ENCODE measurements around the gene CTAG1A. TPM values are rescaled to one million over a fixed set of nuclear protein-coding genes. Genes with fewer than 3 reads are reported as not detected.
"Not testable (repeated sequence)": the region's sequence is repeated elsewhere in the genome, so short reads cannot be mapped to it uniquely, and the experiment has no call there.

CTAG1A gene
- total and polyA plus RNA-seq, 7 donors, result not detected

DNA sequence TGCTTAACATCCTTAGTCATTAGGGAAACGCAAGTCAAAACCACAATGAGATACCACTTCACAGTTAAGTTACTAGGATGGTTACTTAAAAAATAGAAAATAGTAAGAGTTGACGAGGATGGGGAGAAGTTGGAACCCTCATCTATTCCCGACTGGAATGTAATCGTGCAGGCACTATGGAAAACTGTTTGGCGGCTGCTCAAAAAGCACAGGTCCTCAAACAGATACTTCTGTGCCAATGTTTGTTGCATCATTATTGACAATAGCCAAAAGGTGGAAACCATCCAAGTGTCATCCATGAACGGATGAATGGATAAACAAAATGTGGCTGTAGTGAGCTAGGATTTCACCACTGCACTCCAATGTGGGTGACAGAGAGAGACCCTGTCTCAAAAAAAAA, 22.4 kb downstream of the CTAG1A start:
- H3K27me3 ChIP-seq (ENCODE audit: insufficient read depth in 3 of 3, low read length in 2 of 3), result peaks cover 0 to 6% (median 0%) of the 10 kb centered on the region in 3 donors
- 40 to 62% (median 55%) methylated on average over 6 of the region's 6 CpGs for WGBS, 3 donors
- H3K36me3 ChIP-seq (ENCODE audit: insufficient read depth in 1 of 2, low read depth in 1 of 2), result no peaks in the 10 kb centered on the region
- TF ChIP-seq, protein P1, sequence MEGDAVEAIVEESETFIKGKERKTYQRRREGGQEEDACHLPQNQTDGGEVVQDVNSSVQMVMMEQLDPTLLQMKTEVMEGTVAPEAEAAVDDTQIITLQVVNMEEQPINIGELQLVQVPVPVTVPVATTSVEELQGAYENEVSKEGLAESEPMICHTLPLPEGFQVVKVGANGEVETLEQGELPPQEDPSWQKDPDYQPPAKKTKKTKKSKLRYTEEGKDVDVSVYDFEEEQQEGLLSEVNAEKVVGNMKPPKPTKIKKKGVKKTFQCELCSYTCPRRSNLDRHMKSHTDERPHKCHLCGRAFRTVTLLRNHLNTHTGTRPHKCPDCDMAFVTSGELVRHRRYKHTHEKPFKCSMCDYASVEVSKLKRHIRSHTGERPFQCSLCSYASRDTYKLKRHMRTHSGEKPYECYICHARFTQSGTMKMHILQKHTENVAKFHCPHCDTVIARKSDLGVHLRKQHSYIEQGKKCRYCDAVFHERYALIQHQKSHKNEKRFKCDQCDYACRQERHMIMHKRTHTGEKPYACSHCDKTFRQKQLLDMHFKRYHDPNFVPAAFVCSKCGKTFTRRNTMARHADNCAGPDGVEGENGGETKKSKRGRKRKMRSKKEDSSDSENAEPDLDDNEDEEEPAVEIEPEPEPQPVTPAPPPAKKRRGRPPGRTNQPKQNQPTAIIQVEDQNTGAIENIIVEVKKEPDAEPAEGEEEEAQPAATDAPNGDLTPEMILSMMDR (IDR thresholded peaks at IDR 0.05), result no peak
- no peak for ATAC-seq
- intact Hi-C loops (cut with DNase I), result no loop called here
- no peak for DNase-seq
- H3K27ac ChIP-seq, result no peak overlapping the region
- no peaks in the 10 kb centered on the region for H3K4me1 ChIP-seq
- no peak overlapping the region for H3K4me3 ChIP-seq
- no peaks in the 10 kb centered on the region for H3K9me3 ChIP-seq

DNA sequence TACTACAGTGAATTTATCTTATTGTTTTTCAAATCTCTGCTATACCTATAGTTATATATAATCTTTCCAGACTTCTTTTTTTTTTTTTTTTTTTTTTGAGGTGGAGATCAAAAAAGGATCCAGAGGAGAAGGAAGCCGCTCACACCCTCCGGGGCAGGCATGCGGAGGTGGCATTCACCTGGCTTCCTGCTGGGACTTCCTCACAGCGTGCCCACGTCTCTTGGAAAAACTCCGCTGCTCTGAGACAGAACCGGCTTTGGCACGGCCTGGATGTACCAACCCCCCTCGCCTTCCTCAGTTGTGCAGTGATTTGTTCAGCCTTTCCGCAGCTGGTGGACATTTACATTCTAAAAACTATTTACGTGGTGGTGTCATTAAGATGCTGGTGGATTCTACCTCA, 23.0 kb downstream of the CTAG1A start:
- H3K36me3 ChIP-seq (ENCODE audit: insufficient read depth in 1 of 2, low read depth in 1 of 2); DNase-seq; H3K4me3 ChIP-seq; ATAC-seq; H3K9me3 ChIP-seq; intact Hi-C loops (cut with DNase I); H3K27ac ChIP-seq; H3K27me3 ChIP-seq (ENCODE audit: insufficient read depth in 3 of 3, low read length in 2 of 3); H3K4me1 ChIP-seq: not testable (repeated sequence)
- WGBS, 3 donors, result 64 to 81% (median 74%) methylated on average over 4 to 10 of the region's 11 CpGs

DNA sequence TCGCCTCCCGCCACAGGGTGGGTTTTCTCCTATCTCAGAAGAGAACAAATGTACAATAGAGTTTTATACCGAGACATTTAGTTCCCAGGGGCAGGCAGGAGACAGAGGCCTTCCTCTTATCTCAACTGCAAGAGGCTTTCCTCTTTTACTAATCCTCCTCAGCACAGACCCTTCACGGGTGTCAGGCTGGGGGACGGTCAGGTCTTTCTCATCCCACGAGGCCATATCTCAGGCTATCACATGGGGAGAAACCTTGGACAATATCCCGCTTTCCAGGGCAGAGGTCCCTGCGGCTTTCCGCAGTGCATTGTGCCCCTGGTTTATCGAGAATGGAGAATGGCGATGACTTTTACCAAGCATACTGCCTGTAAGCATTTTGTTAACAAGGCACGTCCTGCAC, 23.9 kb downstream of the CTAG1A start:
- not testable (repeated sequence) for H3K36me3 ChIP-seq (ENCODE audit: insufficient read depth in 1 of 2, low read depth in 1 of 2)

DNA sequence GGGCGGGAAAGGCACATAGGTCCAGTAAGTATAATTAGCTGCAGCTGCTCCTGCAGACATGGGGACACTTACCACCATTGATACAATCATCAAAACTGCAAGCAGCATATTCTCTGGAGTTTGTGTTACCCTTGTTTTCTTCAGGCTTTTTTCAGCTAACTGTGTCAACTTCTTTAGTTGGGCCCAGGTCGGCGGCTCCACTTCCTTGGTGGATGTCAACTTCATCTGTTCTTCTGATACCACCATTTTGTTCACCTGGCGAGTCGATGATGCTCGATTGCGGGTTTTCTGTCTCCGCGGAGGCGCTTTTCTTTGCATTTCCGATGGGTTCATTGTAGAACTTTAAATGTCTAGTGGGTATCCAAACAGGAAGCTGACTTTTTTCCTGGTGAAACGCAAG, 26.2 kb downstream of the CTAG1A start:
- H3K36me3 ChIP-seq (ENCODE audit: insufficient read depth in 1 of 2, low read depth in 1 of 2); DNase-seq; H3K9me3 ChIP-seq; H3K27me3 ChIP-seq (ENCODE audit: insufficient read depth in 3 of 3, low read length in 2 of 3); H3K4me3 ChIP-seq; H3K27ac ChIP-seq; intact Hi-C loops (cut with DNase I); ATAC-seq; H3K4me1 ChIP-seq: not testable (repeated sequence)
- 92 to 95% (median 92%) methylated on average over 12 of the region's 12 CpGs for WGBS, 3 donors

More for the DNA sequence above, 23.9 kb downstream of the CTAG1A start:
- ATAC-seq; H3K4me1 ChIP-seq; H3K4me3 ChIP-seq; intact Hi-C loops (cut with DNase I); DNase-seq; H3K9me3 ChIP-seq; H3K27ac ChIP-seq; H3K27me3 ChIP-seq (ENCODE audit: insufficient read depth in 3 of 3, low read length in 2 of 3): not testable (repeated sequence)
- 75 to 79% (median 77%) methylated on average over 10 to 12 of the region's 12 CpGs for WGBS, 3 donors

DNA sequence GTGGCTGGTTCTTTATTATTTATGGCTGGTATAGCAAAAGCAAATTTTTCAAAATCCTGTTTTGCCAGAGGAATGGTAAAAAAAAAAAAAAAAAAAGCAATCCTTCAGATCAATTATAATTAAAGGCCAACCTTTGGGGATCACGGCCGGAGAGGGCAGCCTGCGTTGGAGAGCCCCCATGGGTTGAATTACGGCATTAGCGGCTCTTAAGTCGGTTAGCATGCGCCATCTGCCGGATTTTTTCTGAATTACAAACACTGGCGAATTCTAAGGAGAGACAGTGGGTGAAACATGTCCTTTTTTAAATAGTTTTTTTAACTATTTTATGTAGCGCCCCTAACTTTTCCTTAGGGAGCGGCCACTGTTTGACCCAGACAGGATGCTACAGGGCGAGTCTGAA, 28.7 kb downstream of the CTAG1A start:
- intact Hi-C loops (cut with DNase I); H3K27ac ChIP-seq; DNase-seq; H3K4me3 ChIP-seq; H3K9me3 ChIP-seq; H3K27me3 ChIP-seq (ENCODE audit: insufficient read depth in 3 of 3, low read length in 2 of 3); ATAC-seq; H3K36me3 ChIP-seq (ENCODE audit: insufficient read depth in 1 of 2, low read depth in 1 of 2); H3K4me1 ChIP-seq: not testable (repeated sequence)
- 4 to 35% (median 5%) methylated on average over 4 to 5 of the region's 12 CpGs for WGBS, 3 donors

DNA sequence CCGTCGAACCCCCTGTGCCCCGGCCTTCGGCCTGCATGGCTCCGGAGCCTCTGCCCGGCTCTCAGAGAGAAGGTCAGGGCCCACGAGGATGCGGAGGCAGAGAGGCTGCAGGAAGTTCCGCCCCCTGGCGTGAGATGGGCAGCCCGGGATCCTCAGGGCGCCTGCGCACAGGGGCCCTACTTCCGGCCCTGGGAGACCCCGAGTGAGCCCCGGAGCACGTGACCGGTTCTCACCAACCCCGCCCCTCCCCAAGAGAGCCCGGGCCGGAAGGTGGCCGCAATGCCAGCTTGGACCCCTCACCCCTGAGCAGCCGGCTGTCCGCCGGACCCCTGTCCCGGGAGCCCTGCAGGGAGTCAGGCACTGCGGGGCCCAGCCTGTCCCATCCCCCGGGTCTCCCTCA, 34.2 kb downstream of the CTAG1A start, which contains the start of gene CTAG1B:
CTAG1B (minus strand) TSS at position 101 of the 400 bp plus-strand sequence; CDS start at position 37, 64 bp downstream.
- DNase-seq; H3K4me3 ChIP-seq; H3K27me3 ChIP-seq (ENCODE audit: insufficient read depth in 3 of 3, low read length in 2 of 3); H3K36me3 ChIP-seq (ENCODE audit: insufficient read depth in 1 of 2, low read depth in 1 of 2); H3K27ac ChIP-seq; ATAC-seq; intact Hi-C loops (cut with DNase I); H3K9me3 ChIP-seq; H3K4me1 ChIP-seq: not testable (repeated sequence)
- WGBS, 3 donors, result no CpG with 5 or more reads among the region's 28 CpGs

DNA sequence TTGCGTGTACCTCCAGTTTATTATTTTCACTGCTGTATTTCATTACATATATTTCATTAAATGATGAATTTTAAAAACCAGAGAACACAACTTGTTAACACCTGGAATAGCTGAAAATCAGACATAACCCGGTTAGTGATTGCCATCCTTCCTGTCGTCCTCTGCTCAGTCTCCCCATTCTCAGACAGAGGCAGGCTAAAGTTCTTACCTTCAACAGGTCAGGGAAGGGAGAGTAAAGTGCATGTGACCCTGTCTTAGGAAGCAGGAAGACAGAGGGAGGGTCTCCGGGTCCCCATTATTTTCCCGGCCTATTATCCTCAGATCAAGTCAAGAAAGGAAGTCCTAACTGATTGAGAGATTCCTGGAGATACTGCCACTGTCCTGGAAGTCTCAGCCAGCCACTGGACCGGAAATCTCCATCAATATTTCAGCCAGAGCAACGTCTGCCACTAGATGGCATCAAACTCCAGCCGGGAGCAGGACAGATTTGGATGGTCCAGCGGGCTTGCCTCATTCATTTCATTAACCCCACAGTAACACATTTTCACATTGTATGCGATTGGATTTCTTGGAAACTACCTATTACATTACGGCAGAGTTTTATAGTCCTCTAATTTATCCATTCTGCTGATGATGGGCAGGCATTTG, 36.0 kb downstream of the CTAG1A start:
- H3K4me1 ChIP-seq; H3K4me3 ChIP-seq; DNase-seq; H3K27ac ChIP-seq; H3K36me3 ChIP-seq (ENCODE audit: insufficient read depth in 1 of 2, low read depth in 1 of 2); H3K27me3 ChIP-seq (ENCODE audit: insufficient read depth in 3 of 3, low read length in 2 of 3); H3K9me3 ChIP-seq; intact Hi-C loops (cut with DNase I): not testable (repeated sequence)
- 17 to 44% methylated on average over 2 to 3 of the region's 11 CpGs; no CpG with 5 or more reads in 1 of the 3 donors for WGBS, 3 donors
- ATAC-seq, result peak in 3 of 4 donors; percentile 61 to 67 (median 66)

DNA sequence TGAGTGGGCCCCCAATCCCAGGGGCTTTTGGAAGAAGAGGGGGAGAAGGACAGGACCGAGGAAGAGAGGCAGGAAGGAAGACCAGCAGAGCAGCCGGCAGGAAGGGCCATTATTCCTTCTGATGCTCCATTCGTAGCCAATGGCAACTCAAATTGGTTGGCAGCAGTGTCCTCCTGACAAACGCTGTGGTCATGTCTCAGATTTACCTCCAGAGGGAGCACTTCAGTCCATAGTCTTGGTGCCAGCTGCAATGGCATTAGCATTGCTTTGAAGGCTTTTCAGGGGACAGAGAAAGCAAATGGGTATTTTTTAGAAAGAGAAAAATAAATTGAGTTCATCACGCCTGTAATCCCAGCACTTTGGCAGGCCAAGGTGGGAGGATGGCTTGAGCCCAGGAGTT, 44.0 kb downstream of the CTAG1A start:
- H3K9me3 ChIP-seq; H3K27ac ChIP-seq; DNase-seq; H3K4me1 ChIP-seq; intact Hi-C loops (cut with DNase I); H3K27me3 ChIP-seq (ENCODE audit: insufficient read depth in 3 of 3, low read length in 2 of 3); H3K4me3 ChIP-seq; H3K36me3 ChIP-seq (ENCODE audit: insufficient read depth in 1 of 2, low read depth in 1 of 2): not testable (repeated sequence)
- no CpG with 5 or more reads among the region's 5 CpGs for WGBS, 3 donors
- peak in 3 of 4 donors; percentile 66 to 72 (median 68) for ATAC-seq

DNA sequence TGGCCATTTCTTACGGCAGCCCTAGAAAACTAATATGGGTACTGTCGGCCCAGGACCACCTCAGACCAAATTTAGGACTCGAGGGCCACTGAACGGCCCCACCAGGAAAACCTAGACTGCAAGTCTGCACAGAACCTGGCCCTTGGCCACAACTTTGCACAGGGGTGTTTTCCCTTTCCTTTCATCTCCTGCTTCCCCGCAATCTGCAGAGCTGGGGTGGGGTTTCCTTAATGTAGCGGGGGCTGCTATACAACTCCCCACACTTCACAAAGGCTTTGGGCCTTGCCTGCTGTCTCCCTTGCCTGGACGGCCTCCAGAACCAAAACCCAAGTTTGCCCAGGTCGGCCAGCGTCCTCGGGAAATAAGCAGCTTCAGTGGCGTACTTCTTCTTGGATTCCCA, 46.0 kb downstream of the CTAG1A start:
- intact Hi-C loops (cut with DNase I); H3K9me3 ChIP-seq: not testable (repeated sequence)

DNA sequence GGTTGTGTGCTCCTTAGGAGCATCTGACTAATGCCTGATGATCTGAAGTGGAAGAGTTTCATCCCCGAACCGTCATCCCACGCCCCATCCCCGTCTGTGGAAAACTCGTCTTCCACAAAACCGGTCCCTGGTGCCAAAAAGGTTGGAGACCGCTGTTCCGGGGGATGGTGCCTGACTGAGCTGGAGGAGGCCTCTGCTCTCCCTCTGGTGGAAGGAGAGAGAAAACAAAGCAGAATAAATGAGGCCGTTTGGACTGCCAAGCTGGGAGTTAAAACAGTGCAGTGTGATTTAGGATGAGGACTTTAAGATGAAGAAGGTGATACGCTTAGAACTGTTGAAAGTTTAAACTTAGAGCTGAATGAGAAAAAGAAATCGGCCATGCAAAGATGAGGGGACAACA, 48.7 kb downstream of the CTAG1A start:
- not testable (repeated sequence) for H3K4me1 ChIP-seq, DNase-seq

More for the DNA sequence above, 46.0 kb downstream of the CTAG1A start:
- H3K27me3 ChIP-seq (ENCODE audit: insufficient read depth in 3 of 3, low read length in 2 of 3); DNase-seq; ATAC-seq; H3K4me3 ChIP-seq; H3K4me1 ChIP-seq; H3K27ac ChIP-seq; H3K36me3 ChIP-seq (ENCODE audit: insufficient read depth in 1 of 2, low read depth in 1 of 2): not testable (repeated sequence)
- WGBS, 3 donors, result no CpG with 5 or more reads among the region's 11 CpGs

More for the DNA sequence above, 48.7 kb downstream of the CTAG1A start:
- ATAC-seq; H3K27ac ChIP-seq; intact Hi-C loops (cut with DNase I); H3K27me3 ChIP-seq (ENCODE audit: insufficient read depth in 3 of 3, low read length in 2 of 3); H3K36me3 ChIP-seq (ENCODE audit: insufficient read depth in 1 of 2, low read depth in 1 of 2); H3K4me3 ChIP-seq; H3K9me3 ChIP-seq: not testable (repeated sequence)
- WGBS, 3 donors, result no CpG with 5 or more reads among the region's 11 CpGs
